ENCODE measurements around the gene NUDT17.

DNA sequence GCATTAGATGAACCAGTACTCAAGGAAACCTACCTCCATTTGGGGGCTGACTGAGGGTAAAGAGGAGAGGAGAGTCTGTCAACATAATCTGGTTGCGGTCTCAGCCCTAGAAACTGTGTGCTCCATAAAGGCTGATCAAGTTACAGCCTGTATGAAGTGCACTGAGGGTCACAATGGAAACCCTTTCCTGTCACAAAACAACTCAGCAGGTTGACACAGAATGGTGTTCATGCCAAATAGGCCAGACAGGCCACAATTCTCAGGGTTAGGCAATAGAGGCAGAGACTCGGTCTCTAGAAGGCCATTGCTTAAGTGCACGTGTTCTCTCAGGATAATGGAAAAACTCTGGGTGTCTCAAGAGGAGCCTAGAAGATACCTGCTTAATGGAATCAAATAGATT is 44.3 kb downstream of the NUDT17 start:
- TF ChIP-seq, protein P1, sequence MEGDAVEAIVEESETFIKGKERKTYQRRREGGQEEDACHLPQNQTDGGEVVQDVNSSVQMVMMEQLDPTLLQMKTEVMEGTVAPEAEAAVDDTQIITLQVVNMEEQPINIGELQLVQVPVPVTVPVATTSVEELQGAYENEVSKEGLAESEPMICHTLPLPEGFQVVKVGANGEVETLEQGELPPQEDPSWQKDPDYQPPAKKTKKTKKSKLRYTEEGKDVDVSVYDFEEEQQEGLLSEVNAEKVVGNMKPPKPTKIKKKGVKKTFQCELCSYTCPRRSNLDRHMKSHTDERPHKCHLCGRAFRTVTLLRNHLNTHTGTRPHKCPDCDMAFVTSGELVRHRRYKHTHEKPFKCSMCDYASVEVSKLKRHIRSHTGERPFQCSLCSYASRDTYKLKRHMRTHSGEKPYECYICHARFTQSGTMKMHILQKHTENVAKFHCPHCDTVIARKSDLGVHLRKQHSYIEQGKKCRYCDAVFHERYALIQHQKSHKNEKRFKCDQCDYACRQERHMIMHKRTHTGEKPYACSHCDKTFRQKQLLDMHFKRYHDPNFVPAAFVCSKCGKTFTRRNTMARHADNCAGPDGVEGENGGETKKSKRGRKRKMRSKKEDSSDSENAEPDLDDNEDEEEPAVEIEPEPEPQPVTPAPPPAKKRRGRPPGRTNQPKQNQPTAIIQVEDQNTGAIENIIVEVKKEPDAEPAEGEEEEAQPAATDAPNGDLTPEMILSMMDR (IDR thresholded peaks at IDR 0.05; ENCODE audit: low read depth, low read length, poor library complexity, severe bottlenecking), result no peak
- no peak for TF ChIP-seq EZH2phosphoT487 (IDR thresholded peaks at IDR 0.05; ENCODE audit: borderline replicate concordance, low read length)
